Measurements from ENCODE around the gene ABCA7.

DNA sequence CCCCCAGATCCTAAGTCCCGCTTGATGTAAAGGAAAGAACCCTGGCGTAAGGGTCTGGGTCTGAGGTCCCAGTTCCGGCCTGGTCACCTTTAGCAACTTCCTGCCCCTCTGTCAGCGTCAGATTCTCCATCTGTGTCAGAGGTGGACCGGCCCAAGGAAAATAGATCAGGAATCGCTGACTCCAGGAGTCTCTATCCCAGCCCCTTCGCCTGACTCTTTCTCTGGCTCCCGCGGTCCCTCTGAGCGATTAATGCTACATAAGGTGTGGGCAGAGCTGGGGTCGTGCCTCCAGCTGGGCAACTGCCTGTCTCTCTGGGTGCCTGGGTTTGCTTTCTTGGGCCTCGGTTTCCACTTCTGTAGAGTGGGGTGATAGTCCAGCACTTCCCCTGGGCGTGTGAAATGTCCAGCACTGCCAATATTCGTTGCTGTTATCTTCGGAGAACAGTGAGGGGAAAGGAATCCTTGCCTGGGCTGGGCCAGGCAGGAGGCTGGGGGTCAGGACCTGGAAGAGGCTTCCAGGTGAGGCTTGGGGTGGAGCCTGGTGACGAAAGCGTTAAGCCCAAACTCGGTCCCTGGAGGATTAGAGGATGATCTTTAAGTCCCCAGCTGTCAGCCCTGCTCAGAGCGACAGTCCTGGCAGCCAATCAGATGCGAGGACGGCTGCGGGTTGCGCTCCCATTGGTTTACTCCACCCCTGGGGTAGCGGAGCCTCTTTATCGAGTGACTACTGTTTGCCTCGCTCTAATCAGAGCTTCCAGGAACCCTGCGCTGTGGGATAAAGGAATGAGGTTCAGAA lies 767 bp downstream of the ABCA7 start:
- TF ChIP-seq, protein P1, sequence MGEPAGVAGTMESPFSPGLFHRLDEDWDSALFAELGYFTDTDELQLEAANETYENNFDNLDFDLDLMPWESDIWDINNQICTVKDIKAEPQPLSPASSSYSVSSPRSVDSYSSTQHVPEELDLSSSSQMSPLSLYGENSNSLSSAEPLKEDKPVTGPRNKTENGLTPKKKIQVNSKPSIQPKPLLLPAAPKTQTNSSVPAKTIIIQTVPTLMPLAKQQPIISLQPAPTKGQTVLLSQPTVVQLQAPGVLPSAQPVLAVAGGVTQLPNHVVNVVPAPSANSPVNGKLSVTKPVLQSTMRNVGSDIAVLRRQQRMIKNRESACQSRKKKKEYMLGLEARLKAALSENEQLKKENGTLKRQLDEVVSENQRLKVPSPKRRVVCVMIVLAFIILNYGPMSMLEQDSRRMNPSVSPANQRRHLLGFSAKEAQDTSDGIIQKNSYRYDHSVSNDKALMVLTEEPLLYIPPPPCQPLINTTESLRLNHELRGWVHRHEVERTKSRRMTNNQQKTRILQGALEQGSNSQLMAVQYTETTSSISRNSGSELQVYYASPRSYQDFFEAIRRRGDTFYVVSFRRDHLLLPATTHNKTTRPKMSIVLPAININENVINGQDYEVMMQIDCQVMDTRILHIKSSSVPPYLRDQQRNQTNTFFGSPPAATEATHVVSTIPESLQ (CRISPR knock-in tag; IDR thresholded peaks at IDR 0.05), result no peak
- TF ChIP-seq SMAD3 (CRISPR knock-in tag; IDR thresholded peaks at IDR 0.05; ENCODE audit: borderline replicate concordance), result no peak
- TF ChIP-seq, protein P2, sequence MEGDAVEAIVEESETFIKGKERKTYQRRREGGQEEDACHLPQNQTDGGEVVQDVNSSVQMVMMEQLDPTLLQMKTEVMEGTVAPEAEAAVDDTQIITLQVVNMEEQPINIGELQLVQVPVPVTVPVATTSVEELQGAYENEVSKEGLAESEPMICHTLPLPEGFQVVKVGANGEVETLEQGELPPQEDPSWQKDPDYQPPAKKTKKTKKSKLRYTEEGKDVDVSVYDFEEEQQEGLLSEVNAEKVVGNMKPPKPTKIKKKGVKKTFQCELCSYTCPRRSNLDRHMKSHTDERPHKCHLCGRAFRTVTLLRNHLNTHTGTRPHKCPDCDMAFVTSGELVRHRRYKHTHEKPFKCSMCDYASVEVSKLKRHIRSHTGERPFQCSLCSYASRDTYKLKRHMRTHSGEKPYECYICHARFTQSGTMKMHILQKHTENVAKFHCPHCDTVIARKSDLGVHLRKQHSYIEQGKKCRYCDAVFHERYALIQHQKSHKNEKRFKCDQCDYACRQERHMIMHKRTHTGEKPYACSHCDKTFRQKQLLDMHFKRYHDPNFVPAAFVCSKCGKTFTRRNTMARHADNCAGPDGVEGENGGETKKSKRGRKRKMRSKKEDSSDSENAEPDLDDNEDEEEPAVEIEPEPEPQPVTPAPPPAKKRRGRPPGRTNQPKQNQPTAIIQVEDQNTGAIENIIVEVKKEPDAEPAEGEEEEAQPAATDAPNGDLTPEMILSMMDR (IDR thresholded peaks at IDR 0.05), result no peak
- TF ChIP-seq, protein P3, sequence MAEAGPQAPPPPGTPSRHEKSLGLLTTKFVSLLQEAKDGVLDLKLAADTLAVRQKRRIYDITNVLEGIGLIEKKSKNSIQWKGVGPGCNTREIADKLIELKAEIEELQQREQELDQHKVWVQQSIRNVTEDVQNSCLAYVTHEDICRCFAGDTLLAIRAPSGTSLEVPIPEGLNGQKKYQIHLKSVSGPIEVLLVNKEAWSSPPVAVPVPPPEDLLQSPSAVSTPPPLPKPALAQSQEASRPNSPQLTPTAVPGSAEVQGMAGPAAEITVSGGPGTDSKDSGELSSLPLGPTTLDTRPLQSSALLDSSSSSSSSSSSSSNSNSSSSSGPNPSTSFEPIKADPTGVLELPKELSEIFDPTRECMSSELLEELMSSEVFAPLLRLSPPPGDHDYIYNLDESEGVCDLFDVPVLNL (CRISPR knock-in tag; IDR thresholded peaks at IDR 0.05; ENCODE audit: borderline replicate concordance, low read depth), result no peak
- no peak for TF ChIP-seq ZNF263 (CRISPR knock-in tag; IDR thresholded peaks at IDR 0.05; ENCODE audit: low read depth)
- TF ChIP-seq FOXJ3 (CRISPR knock-in tag; IDR thresholded peaks at IDR 0.05; ENCODE audit: borderline replicate concordance), result no peak
- no peak for TF ChIP-seq IRF2 (CRISPR knock-in tag; IDR thresholded peaks at IDR 0.05; ENCODE audit: borderline replicate concordance, low read depth)
- no peak for TF ChIP-seq NFE2L1 (CRISPR knock-in tag; IDR thresholded peaks at IDR 0.05)
- TF ChIP-seq, protein P4, sequence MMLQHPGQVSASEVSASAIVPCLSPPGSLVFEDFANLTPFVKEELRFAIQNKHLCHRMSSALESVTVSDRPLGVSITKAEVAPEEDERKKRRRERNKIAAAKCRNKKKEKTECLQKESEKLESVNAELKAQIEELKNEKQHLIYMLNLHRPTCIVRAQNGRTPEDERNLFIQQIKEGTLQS (CRISPR knock-in tag; conservative IDR thresholded peaks at IDR 0.05), result no peak
- TF ChIP-seq ZNF232 (CRISPR knock-in tag; IDR thresholded peaks at IDR 0.05), result no peak
